Cardiac muscle cell (in vitro differentiated cells and primary cell): ENCODE data around the gene TSHR. TPM values are rescaled to one million over a fixed set of nuclear protein-coding genes. Genes with fewer than 3 reads are reported as not detected.

Experiments used
- DNase-seq, 2 donors: peaks; one replicate each; pipeline versions ENCODE4 v3.0.0 to v3.0.0-alpha.2; 2010 to 2017; ENCODE audit warnings: low read depth in 1 of 2, low spot score in 1 of 2
- H3K27ac ChIP-seq: fragments of 200-600 bp; sonication (generic); 2 replicates; pipeline ENCODE4 v1.5.1; 2016
- H3K27me3 ChIP-seq: fragments of 200-600 bp; sonication (generic); 2 replicates; pipeline ENCODE4 v1.6.0; 2016; ENCODE audit warnings: control low read depth
- H3K36me3 ChIP-seq: fragments of 200-600 bp; sonication (generic); 2 replicates; pipeline ENCODE4 v1.5.1; 2016; ENCODE audit warnings: control low read depth
- H3K4me1 ChIP-seq: fragments of 200-600 bp; sonication (generic); 2 replicates; pipeline ENCODE4 v1.8.1; 2017; ENCODE audit warnings: low read depth, mild to moderate bottlenecking, mixed run types
- H3K4me3 ChIP-seq: fragments of 200-600 bp; sonication (generic); 2 replicates; pipeline ENCODE4 v1.5.1; 2016; ENCODE audit warnings: mild to moderate bottlenecking
- H3K9me3 ChIP-seq: fragments of 200-600 bp; sonication (generic); 2 replicates; pipeline ENCODE4 v1.5.1; 2017; ENCODE audit warnings: low read depth, mild to moderate bottlenecking, control low read depth
- polyA plus RNA-seq: library from polyadenylated mRNA; unstranded; fragments of >200 nt; fragmentation: Nextera tagmentation; extraction: Ambion mirVana; gene quantifications from 2 replicates; pipeline ENCODE4 v1.2.1, GENCODE V29; 2016
- total RNA-seq: library from RNA; depleted of rRNA; stranded (reverse); fragments of >200 nt; gene quantifications from 2 replicates; pipeline ENCODE4 v1.2.3, GENCODE V29; 2016
- TF ChIP-seq, protein P1 (sequence below): IDR thresholded peaks from 2 replicates; pipeline ENCODE4 v1.5.1; 2012; ENCODE audit warnings: low read depth, mild to moderate bottlenecking, low read length

The TSHR gene
- total and polyA plus RNA-seq, 2 experiments from 2014 or later: 0.38 to 1.2 TPM

GRCh38 chr14:81062816-81063215, 107.4 kb downstream of the TSHR start:
- H3K9me3 ChIP-seq: no peaks in the 10 kb centered on the region
- DNase-seq: peak in 1 of 2 donors; percentile 20
- no peak overlapping the region for H3K4me3 ChIP-seq
- no peaks in the 10 kb centered on the region for H3K36me3 ChIP-seq
- TF ChIP-seq, protein P1, sequence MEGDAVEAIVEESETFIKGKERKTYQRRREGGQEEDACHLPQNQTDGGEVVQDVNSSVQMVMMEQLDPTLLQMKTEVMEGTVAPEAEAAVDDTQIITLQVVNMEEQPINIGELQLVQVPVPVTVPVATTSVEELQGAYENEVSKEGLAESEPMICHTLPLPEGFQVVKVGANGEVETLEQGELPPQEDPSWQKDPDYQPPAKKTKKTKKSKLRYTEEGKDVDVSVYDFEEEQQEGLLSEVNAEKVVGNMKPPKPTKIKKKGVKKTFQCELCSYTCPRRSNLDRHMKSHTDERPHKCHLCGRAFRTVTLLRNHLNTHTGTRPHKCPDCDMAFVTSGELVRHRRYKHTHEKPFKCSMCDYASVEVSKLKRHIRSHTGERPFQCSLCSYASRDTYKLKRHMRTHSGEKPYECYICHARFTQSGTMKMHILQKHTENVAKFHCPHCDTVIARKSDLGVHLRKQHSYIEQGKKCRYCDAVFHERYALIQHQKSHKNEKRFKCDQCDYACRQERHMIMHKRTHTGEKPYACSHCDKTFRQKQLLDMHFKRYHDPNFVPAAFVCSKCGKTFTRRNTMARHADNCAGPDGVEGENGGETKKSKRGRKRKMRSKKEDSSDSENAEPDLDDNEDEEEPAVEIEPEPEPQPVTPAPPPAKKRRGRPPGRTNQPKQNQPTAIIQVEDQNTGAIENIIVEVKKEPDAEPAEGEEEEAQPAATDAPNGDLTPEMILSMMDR: no peak
- H3K4me1 ChIP-seq: no peaks in the 10 kb centered on the region
- no peak overlapping the region for H3K27ac ChIP-seq
- H3K27me3 ChIP-seq: no peaks in the 10 kb centered on the region

DNA sequence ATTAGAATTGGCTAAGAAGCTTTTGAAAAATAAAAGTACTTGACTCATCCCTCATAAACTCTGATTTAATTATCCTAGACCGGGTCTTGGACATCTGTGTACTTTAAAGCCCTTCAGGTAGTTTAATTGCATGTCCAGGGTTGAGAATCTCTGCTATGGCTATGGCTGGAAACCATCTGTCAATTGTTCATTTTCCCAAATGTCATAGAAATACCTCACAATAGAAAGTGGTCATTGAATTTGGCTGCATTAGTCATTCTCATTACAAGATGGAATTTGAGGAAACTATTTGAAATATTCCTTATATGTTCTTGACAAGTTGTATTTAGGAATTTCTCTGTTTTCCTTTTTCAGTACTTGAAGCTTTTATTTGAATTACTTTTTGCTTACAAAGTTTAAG, 111.3 kb downstream of the TSHR start:
- Histone ChIP-seq H3K4me1 (no peaks in the 10 kb centered on the region), H3K27me3 (no peaks in the 10 kb centered on the region), H3K36me3 (no peaks in the 10 kb centered on the region), H3K4me3 (no peak overlapping the region), H3K9me3 (no peaks in the 10 kb centered on the region), H3K27ac (no peak overlapping the region)
- DNase-seq: no peak
- TF ChIP-seq, protein P1: no peak

GRCh38 chr14:81067156-81067555, 111.7 kb downstream of the TSHR start:
- Histone ChIP-seq H3K4me1 (no peaks in the 10 kb centered on the region), H3K36me3 (no peaks in the 10 kb centered on the region), H3K27ac (no peak overlapping the region), H3K27me3 (no peaks in the 10 kb centered on the region), H3K4me3 (no peak overlapping the region), H3K9me3 (no peaks in the 10 kb centered on the region)
- TF ChIP-seq, protein P1: no peak
- no peak for DNase-seq

DNA sequence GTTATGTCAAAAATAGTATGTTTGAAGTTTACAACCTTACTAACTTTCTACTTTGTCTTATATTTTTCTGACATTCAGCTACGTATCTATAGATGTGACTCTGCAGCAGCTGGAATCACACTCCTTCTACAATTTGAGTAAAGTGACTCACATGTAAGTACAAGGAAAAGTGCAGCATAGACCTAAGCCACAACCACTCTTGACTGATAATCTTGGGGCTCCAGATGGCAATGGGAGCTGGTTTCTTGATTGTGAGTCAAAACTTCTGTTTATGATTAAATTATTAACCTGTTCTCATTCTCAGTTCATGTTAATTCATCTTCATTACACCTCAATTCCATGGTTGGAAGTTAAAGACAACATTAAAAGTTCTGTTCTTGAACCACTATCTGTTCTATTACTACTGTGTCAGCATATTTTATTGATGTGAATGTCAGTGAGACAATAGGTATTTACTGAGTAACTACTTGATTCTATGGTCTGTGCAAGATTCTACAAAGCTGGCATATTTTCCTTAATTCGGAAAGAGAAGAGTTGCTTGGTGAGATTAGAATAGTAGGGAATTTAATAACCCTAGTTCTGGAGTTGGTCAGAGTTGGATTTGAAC, 112.9 kb downstream of the TSHR start:
- TF ChIP-seq, protein P1: no peak
- H3K4me3 ChIP-seq: no peak overlapping the region
- no peak for DNase-seq

GRCh38 chr14:81070511-81070910, 115.1 kb downstream of the TSHR start:
- no peak overlapping the region for H3K4me3 ChIP-seq
- TF ChIP-seq, protein P1: no peak
- no peaks in the 10 kb centered on the region for H3K9me3 ChIP-seq
- H3K27ac ChIP-seq: no peak overlapping the region
- no peaks in the 10 kb centered on the region for H3K27me3 ChIP-seq
- DNase-seq: no peak
- no peaks in the 10 kb centered on the region for H3K36me3 ChIP-seq
- H3K4me1 ChIP-seq: no peaks in the 10 kb centered on the region

More for the DNA sequence above, 112.9 kb downstream of the TSHR start:
- Histone ChIP-seq H3K27me3 (no peaks in the 10 kb centered on the region), H3K36me3 (no peaks in the 10 kb centered on the region), H3K9me3 (no peaks in the 10 kb centered on the region), H3K27ac (no peak overlapping the region), H3K4me1 (no peaks in the 10 kb centered on the region)
